ENCODE measurements around the gene MAP4K4. TPM values are rescaled to one million over a fixed set of nuclear protein-coding genes. Genes with fewer than 3 reads are reported as not detected.
"Not testable (repeated sequence)": the region's sequence is repeated elsewhere in the genome, so short reads cannot be mapped to it uniquely, and the experiment has no call there.

Gene MAP4K4
- total RNA-seq, 1 experiment from 2014 or later = 162 TPM

DNA sequence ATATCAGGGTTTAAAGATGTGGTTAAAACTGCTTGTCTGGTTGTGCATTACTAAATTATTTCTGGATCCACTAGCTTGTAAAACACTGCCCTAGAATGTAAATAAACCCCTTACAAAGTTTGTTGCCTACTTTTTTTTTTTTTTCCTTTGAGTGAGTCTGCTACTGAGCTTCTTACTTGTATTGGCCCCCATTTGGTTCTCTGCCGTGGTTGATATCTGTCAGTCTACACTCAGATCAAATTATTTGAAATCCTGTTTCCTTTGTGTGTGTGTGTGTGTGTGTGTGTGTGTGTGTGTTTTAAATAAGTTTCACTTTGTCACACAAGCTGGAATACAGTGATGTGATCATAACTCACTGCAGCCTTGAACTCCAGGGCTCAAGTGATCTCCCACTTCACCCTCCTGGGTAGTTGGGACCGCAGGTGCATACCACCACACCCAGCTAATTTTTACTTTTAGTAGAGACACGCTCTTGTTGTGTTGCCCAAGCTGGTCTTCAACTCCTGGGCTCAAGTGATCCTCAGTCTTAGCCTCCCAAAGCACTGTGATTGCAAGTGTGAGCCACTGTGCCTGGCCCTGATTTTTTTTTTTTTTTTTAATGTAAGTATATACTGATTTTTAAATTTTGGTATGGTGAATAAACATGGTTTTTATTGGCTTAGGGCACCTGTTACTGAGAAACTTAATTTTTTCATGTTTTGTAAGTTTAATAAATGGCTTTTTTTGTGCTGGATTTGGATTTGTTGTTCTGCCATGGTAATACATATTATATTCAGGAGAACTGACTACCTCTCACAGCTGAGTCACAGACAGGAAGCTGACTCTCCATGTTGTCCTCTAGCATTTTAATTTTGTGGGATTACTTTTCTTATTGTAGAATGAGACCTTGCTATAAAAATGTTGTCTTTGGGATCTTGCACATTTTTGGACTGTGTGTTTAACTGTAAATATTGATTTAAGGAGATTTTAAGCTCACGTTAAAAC, 48.5 kb downstream of the MAP4K4 start:
- CTCF ChIA-PET = interaction anchor here (0.6 to 1.8 kb wide), 15 partner anchors 9 to 699 kb away, joined by 3 to 7 read pairs (median 4); no protein-coding TSS in a partner anchor
- no TSS peak for BruUV-seq (replicated peaks)
- H3K27me3 Mint-ChIP-seq (ENCODE audit: insufficient read depth, unreplicated experiment) = no peaks in the 10 kb centered on the region
- H3K4me1 Mint-ChIP-seq (ENCODE audit: insufficient read depth, unreplicated experiment) = peaks cover 53% of the 10 kb centered on the region
- TF ChIP-seq CTCF (IDR thresholded peaks at IDR 0.05; ENCODE audit: unreplicated experiment) = no peak
- peak overlapping the region; percentile 92 for H3K27ac Mint-ChIP-seq (ENCODE audit: low read depth, unreplicated experiment)
- peak overlapping the region; percentile 29 for H3K4me3 Mint-ChIP-seq (ENCODE audit: unreplicated experiment)
- H3K36me3 Mint-ChIP-seq (ENCODE audit: insufficient read depth, unreplicated experiment) = peaks cover 15% of the 10 kb centered on the region
- no peaks in the 10 kb centered on the region for H3K9me3 Mint-ChIP-seq (ENCODE audit: unreplicated experiment)
- peak; percentile 57 for DNase-seq (ENCODE audit: unreplicated experiment)
- POLR2A ChIA-PET = interaction anchor here (0.6 to 4.1 kb wide), 17 partner anchors 7 to 493 kb away, joined by 3 to 27 read pairs (median 4); partner anchors contain the start of gene RNF149
- intact Hi-C loops (cut with micrococcal nuclease) = no loop called here

- H3K4me1 Mint-ChIP-seq (ENCODE audit: insufficient read depth, unreplicated experiment) = peaks cover 55% of the 10 kb centered on the region
- no peak for DNase-seq (ENCODE audit: unreplicated experiment)
- intact Hi-C loops (cut with micrococcal nuclease) = no loop called here
- peaks cover 9% of the 10 kb centered on the region for H3K36me3 Mint-ChIP-seq (ENCODE audit: insufficient read depth, unreplicated experiment)
- no peak for TF ChIP-seq CTCF (IDR thresholded peaks at IDR 0.05; ENCODE audit: unreplicated experiment)
- H3K27me3 Mint-ChIP-seq (ENCODE audit: insufficient read depth, unreplicated experiment) = no peaks in the 10 kb centered on the region
- H3K9me3 Mint-ChIP-seq (ENCODE audit: unreplicated experiment) = no peaks in the 10 kb centered on the region
- peak overlapping the region; percentile 92 for H3K27ac Mint-ChIP-seq (ENCODE audit: low read depth, unreplicated experiment)
- ChIA-PET POLR2A (interaction anchor here (0.8 to 4.1 kb wide), 7 partner anchors 9 to 82 kb away, joined by 3 to 27 read pairs (median 4); partner anchors contain the start of gene MAP4K4), CTCF (interaction anchor here (0.6 to 1.2 kb wide), 4 partner anchors 9 to 83 kb away, joined by 3 to 5 read pairs (median 4); no protein-coding TSS in a partner anchor)
- no peak overlapping the region for H3K4me3 Mint-ChIP-seq (ENCODE audit: unreplicated experiment)
- no TSS peak for BruUV-seq (replicated peaks)
These were observed 50.5 kb downstream of the MAP4K4 start for GRCh38 chr2:101748000-101748399.

GRCh38 chr2:101748462-101748861, 51.0 kb downstream of the MAP4K4 start:
- H3K27ac Mint-ChIP-seq (ENCODE audit: low read depth, unreplicated experiment); DNase-seq (ENCODE audit: unreplicated experiment); H3K9me3 Mint-ChIP-seq (ENCODE audit: unreplicated experiment); H3K27me3 Mint-ChIP-seq (ENCODE audit: insufficient read depth, unreplicated experiment); CTCF ChIA-PET; H3K36me3 Mint-ChIP-seq (ENCODE audit: insufficient read depth, unreplicated experiment); H3K4me3 Mint-ChIP-seq (ENCODE audit: unreplicated experiment); BruUV-seq (replicated peaks); intact Hi-C loops (cut with micrococcal nuclease): not testable (repeated sequence)
- H3K4me1 Mint-ChIP-seq (ENCODE audit: insufficient read depth, unreplicated experiment) = peaks cover 55% of the 10 kb centered on the region
- POLR2A ChIA-PET = interaction anchor here (1.2 to 4.1 kb wide), 2 partner anchors 15 to 49 kb away, joined by 4 to 27 read pairs; no protein-coding TSS in a partner anchor

DNA sequence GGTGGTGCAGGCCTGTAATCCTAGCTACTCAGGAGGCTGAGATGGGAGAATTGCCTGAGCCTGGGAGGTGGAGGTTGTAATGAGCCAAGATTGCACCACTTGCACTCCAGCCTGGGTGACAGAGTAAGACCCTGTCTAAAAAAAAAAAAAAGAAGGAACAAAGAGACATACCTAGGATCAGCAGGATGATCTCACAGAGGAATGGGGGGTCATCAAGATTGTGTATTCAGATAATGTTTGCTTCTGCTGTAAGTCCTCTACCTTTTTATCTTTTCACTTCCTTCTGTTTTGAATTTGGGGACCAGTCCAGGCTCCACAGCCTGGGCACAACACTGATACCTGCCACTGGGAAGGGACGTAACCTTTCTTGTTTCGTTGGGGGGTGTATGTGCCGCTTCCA, 53.2 kb downstream of the MAP4K4 start:
- H3K4me3 Mint-ChIP-seq (ENCODE audit: unreplicated experiment) = no peak overlapping the region
- intact Hi-C loops (cut with micrococcal nuclease) = no loop called here
- TF ChIP-seq CTCF (IDR thresholded peaks at IDR 0.05; ENCODE audit: unreplicated experiment) = no peak
- no peaks in the 10 kb centered on the region for H3K9me3 Mint-ChIP-seq (ENCODE audit: unreplicated experiment)
- peaks cover 50% of the 10 kb centered on the region for H3K4me1 Mint-ChIP-seq (ENCODE audit: insufficient read depth, unreplicated experiment)
- CTCF ChIA-PET = interaction anchor here (0.6 to 0.7 kb wide), 2 partner anchors 71 to 605 kb away, joined by 3 to 6 read pairs; partner anchors contain the start of gene IL18R1
- no peak overlapping the region for H3K27ac Mint-ChIP-seq (ENCODE audit: low read depth, unreplicated experiment)
- POLR2A ChIA-PET = interaction anchor here (0.5 to 1.7 kb wide), 7 partner anchors 12 to 68 kb away, joined by 3 to 16 read pairs (median 3); no protein-coding TSS in a partner anchor
- H3K36me3 Mint-ChIP-seq (ENCODE audit: insufficient read depth, unreplicated experiment) = no peaks in the 10 kb centered on the region
- DNase-seq (ENCODE audit: unreplicated experiment) = no peak
- no TSS peak for BruUV-seq (replicated peaks)
- H3K27me3 Mint-ChIP-seq (ENCODE audit: insufficient read depth, unreplicated experiment) = no peaks in the 10 kb centered on the region

All from MCF 10A (cell line).